Activated CD8-positive, alpha-beta T cell treated with anti-CD3 and anti-CD28 coated beads for 36 hours (primary cell): Measurements from ENCODE around the gene ABCG1. TPM values are rescaled to one million over a fixed set of nuclear protein-coding genes. Genes with fewer than 3 reads are reported as not detected.

Experiments
- ATAC-seq: fragments of 200-7000 bp; cut with Tn5 transposase; one replicate; pipeline ENCODE4 v1.10.0; 2021; ENCODE audit warnings: mild to moderate bottlenecking, moderate library complexity
- CTCF ChIA-PET: fragments of 350-600 bp; sonication (Branson Sonifier 250); formaldehyde crosslinking; loops from one replicate; lab custom pipeline; 2021; ENCODE audit warnings: antibody characterized with exemption; lab: Charles Lee
- POLR2A ChIA-PET: fragments of 350-600 bp; sonication (Branson Sonifier 250); formaldehyde crosslinking; loops from one replicate; lab custom pipeline; 2021; ENCODE audit warnings: antibody characterized with exemption; lab: Charles Lee
- DNase-seq: peaks from one replicate; pipeline ENCODE4 v3.0.0-alpha.2; 2020
- H3K27ac Mint-ChIP-seq: one replicate; pipeline ENCODE4 v1.8.0; 2021; ENCODE audit warnings: mild to moderate bottlenecking, mixed read lengths
- H3K27me3 Mint-ChIP-seq: one replicate; pipeline ENCODE4 v1.8.0; 2021; ENCODE audit warnings: mixed read lengths
- H3K36me3 Mint-ChIP-seq: one replicate; pipeline ENCODE4 v1.8.0; 2021; ENCODE audit warnings: low read depth, mixed read lengths
- H3K4me1 Mint-ChIP-seq: one replicate; pipeline ENCODE4 v1.8.0; 2021; ENCODE audit warnings: low read depth, mixed read lengths
- H3K4me3 Mint-ChIP-seq: one replicate; pipeline ENCODE4 v1.8.0; 2021; ENCODE audit warnings: mild to moderate bottlenecking, moderate library complexity, mixed read lengths
- H3K9me3 Mint-ChIP-seq: one replicate; pipeline ENCODE4 v1.8.0; 2021; ENCODE audit warnings: mixed read lengths
- CTCF ChIP-seq: fragments of 200-600 bp; IDR thresholded peaks from one replicate; pipeline ENCODE4 v1.8.0; 2022; ENCODE audit warnings: antibody characterized with exemption, mild to moderate bottlenecking
- intact Hi-C: fragments of 100-400 bp; cut with micrococcal nuclease; formaldehyde crosslinking; loops from one replicate; pipeline ENCODE4 v1.10.0; 2022
- total RNA-seq, 2 experiments: library from RNA; stranded (reverse); gene quantifications; one replicate each; pipeline ENCODE4 v1.2.3, GENCODE V29; 2021

The ABCG1 gene
- total RNA-seq, 2 experiments from 2014 or later, result 12.1 to 12.7 TPM

GRCh38 chr21:42299324-42300044 is 80.5 kb downstream of the ABCG1 start:
- no peak overlapping the region for H3K27ac Mint-ChIP-seq
- no peaks in the 10 kb centered on the region for H3K27me3 Mint-ChIP-seq
- intact Hi-C loops, result no loop called here
- ChIA-PET CTCF (interaction anchor here (1.2 to 5.4 kb wide), 2 partner anchors 10 to 20 kb away, joined by 3 to 34 read pairs; no protein-coding TSS in a partner anchor), POLR2A (no interaction called here)
- H3K4me3 Mint-ChIP-seq, result no peak overlapping the region
- ATAC-seq (peak; percentile 77), DNase-seq (peak; percentile 52)
- H3K36me3 Mint-ChIP-seq, result no peaks in the 10 kb centered on the region
- no peaks in the 10 kb centered on the region for H3K9me3 Mint-ChIP-seq
- TF ChIP-seq CTCF, result no peak
- peaks cover 14% of the 10 kb centered on the region for H3K4me1 Mint-ChIP-seq

DNA sequence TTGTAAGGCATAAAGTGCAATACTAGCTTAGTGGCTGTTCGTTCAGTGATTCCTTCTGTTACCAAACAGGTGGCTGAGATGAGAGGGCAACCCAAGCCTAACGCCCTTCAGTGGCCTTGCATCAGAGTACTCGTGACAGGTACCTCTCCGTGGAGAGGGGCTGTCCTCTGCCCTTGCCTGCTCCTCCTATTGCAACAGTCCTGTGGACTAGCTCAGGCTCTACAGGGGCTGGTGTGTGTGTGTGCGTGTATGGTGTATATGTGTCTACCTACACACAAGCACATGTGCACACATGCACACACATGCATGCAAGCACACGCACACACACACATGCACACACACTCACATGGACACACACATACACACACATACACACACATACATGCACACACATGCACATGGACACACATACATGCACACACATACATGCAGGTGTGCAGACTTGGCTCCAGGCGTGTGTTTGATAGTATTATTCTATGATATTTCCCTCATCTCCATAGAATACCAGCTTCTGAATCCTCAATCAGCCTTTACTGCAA is 81.2 kb downstream of the ABCG1 start:
- POLR2A ChIA-PET, result no interaction called here
- intact Hi-C loops, result no loop called here
- no peak for ATAC-seq
- CTCF ChIA-PET, result interaction anchor here (1.2 to 5.4 kb wide), 2 partner anchors 10 to 20 kb away, joined by 3 to 34 read pairs; no protein-coding TSS in a partner anchor
- no peak for DNase-seq
- no peaks in the 10 kb centered on the region for H3K36me3 Mint-ChIP-seq
- no peaks in the 10 kb centered on the region for H3K9me3 Mint-ChIP-seq
- no peak overlapping the region for H3K27ac Mint-ChIP-seq
- no peak for TF ChIP-seq CTCF
- no peak overlapping the region for H3K4me3 Mint-ChIP-seq
- H3K4me1 Mint-ChIP-seq, result peaks cover 14% of the 10 kb centered on the region
- no peaks in the 10 kb centered on the region for H3K27me3 Mint-ChIP-seq

- Mint-ChIP-seq H3K4me1 (peaks cover 14% of the 10 kb centered on the region), H3K9me3 (no peaks in the 10 kb centered on the region), H3K36me3 (no peaks in the 10 kb centered on the region), H3K27ac (no peak overlapping the region), H3K4me3 (no peak overlapping the region), H3K27me3 (no peaks in the 10 kb centered on the region)
- DNase-seq (no peak), ATAC-seq (no peak)
- TF ChIP-seq CTCF, result no peak
- ChIA-PET CTCF (interaction anchor here (1.7 to 5.4 kb wide), 2 partner anchors 9 to 42 kb away, joined by 5 to 34 read pairs; no protein-coding TSS in a partner anchor), POLR2A (no interaction called here)
- intact Hi-C loops, result no loop called here
These were observed 82.0 kb downstream of the ABCG1 start for GRCh38 chr21:42300956-42301355.

DNA sequence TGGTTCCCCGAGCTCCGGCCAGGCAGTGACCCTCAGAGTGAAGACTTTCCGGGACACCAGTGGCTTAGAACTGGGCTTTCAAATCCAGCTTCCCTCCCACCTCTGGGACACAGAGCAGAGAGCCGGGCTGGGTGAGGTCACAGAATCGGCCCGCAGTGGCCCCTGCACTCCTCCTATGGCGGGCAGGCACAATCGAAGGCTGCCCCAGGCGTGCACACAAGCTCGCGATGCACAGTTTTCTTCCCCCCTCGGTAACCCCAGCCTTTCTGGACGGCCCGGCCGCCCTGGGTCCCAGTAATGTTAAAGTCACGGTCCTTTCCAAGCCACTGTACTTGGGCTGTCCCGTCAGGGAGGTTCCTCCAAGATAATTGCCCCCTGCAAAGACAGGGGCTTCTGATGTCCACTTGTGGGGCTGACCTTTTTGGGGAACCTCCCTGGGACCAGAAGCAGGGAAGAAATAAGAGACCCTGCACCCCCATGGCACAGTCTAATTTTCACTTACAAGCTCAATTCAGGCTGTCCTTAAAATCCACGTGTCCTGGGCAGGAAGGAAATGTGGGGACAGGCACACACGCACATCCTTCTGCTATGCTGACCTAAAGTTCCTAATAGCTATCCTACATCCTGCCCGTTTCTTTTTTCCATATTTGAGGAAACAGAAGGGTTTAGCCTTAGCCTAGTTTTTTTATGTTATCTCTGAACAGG is 82.6 kb downstream of the ABCG1 start:
- no peak for DNase-seq
- ChIA-PET POLR2A (interaction anchor here (0.9 kb wide), 1 partner anchor 12 kb away, joined by 3 read pairs; no protein-coding TSS in a partner anchor), CTCF (interaction anchor here (1.7 to 5.4 kb wide), 2 partner anchors 8 to 43 kb away, joined by 5 to 34 read pairs; no protein-coding TSS in a partner anchor)
- no peak overlapping the region for H3K4me3 Mint-ChIP-seq
- H3K9me3 Mint-ChIP-seq, result no peaks in the 10 kb centered on the region
- H3K27me3 Mint-ChIP-seq, result no peaks in the 10 kb centered on the region
- no peak for ATAC-seq
- TF ChIP-seq CTCF, result no peak
- intact Hi-C loops, result no loop called here
- peaks cover 14% of the 10 kb centered on the region for H3K4me1 Mint-ChIP-seq
- no peak overlapping the region for H3K27ac Mint-ChIP-seq
- H3K36me3 Mint-ChIP-seq, result no peaks in the 10 kb centered on the region
